Fibroblast of villous mesenchyme (primary cell): ENCODE results near the gene RASA3. TPM values are rescaled to one million over a fixed set of nuclear protein-coding genes. Genes with fewer than 3 reads are reported as not detected.

Source experiments
- DNase-seq: peaks from one replicate; pipeline ENCODE4 v3.0.0-alpha.2; 2010; ENCODE audit warnings: low read depth
- H3K4me3 ChIP-seq: 2 replicates; pipeline ENCODE4 v1.5.1; 2011; ENCODE audit warnings: low read depth, mild to moderate bottlenecking, low read length
- total RNA-seq: library from RNA; depleted of rRNA; stranded (reverse); fragments of >200 nt; gene quantifications from 2 replicates; pipeline ENCODE4 v1.2.3, GENCODE V29; 2012
- TF ChIP-seq, protein P1 (sequence below): IDR thresholded peaks from 2 replicates; pipeline ENCODE4 v1.5.1; 2012; ENCODE audit warnings: low read depth, mild to moderate bottlenecking, low read length; ENCODE audit not compliant: insufficient read depth

Gene RASA3
- total RNA-seq, 1 donor: 34.1 TPM

DNA sequence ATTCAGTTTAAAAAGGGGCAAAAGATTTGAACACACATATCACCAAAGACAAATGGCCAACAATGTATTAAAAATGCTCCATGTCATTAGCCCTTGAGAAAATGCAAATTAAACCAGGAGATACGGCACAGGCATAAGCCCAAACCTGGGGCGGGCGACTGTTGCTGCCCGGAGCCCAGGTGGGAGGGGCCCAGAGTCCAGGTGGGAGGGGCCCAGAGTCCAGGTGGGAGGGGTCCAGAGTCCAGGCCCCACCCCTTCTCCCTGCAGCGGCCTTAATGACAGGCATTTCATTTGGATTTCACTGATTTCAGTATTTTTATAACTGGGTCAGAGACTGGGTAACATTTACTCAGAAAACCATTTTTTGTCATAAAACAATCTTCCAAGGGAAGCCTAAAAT, 78.2 kb downstream of the RASA3 start:
- TF ChIP-seq, protein P1, sequence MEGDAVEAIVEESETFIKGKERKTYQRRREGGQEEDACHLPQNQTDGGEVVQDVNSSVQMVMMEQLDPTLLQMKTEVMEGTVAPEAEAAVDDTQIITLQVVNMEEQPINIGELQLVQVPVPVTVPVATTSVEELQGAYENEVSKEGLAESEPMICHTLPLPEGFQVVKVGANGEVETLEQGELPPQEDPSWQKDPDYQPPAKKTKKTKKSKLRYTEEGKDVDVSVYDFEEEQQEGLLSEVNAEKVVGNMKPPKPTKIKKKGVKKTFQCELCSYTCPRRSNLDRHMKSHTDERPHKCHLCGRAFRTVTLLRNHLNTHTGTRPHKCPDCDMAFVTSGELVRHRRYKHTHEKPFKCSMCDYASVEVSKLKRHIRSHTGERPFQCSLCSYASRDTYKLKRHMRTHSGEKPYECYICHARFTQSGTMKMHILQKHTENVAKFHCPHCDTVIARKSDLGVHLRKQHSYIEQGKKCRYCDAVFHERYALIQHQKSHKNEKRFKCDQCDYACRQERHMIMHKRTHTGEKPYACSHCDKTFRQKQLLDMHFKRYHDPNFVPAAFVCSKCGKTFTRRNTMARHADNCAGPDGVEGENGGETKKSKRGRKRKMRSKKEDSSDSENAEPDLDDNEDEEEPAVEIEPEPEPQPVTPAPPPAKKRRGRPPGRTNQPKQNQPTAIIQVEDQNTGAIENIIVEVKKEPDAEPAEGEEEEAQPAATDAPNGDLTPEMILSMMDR: no peak
- no peak overlapping the region for H3K4me3 ChIP-seq
- no peak for DNase-seq

- no peak overlapping the region for H3K4me3 ChIP-seq
- peak; percentile 84 for DNase-seq
- TF ChIP-seq, protein P1: no peak
Measured at GRCh38 chr13:114053026-114053425, 79.4 kb downstream of the RASA3 start.

GRCh38 chr13:114050536-114051450, 81.6 kb downstream of the RASA3 start:
- H3K4me3 ChIP-seq: no peak overlapping the region
- no peak for DNase-seq
- TF ChIP-seq, protein P1: no peak

- TF ChIP-seq, protein P1: no peak
- H3K4me3 ChIP-seq: no peak overlapping the region
- DNase-seq: no peak
Measured at GRCh38 chr13:114049626-114050101, 82.8 kb downstream of the RASA3 start.

GRCh38 chr13:114049026-114049425, 83.4 kb downstream of the RASA3 start:
- TF ChIP-seq, protein P1: no peak
- DNase-seq: no peak

GRCh38 chr13:114048443-114048842, 84.0 kb downstream of the RASA3 start:
- H3K4me3 ChIP-seq: no peak overlapping the region
- no peak for DNase-seq
- TF ChIP-seq, protein P1: no peak

More at GRCh38 chr13:114049026-114049425, 83.4 kb downstream of the RASA3 start:
- no peak overlapping the region for H3K4me3 ChIP-seq
